ENCODE measurements around the gene LOXL1.

The LOXL1 gene

DNA sequence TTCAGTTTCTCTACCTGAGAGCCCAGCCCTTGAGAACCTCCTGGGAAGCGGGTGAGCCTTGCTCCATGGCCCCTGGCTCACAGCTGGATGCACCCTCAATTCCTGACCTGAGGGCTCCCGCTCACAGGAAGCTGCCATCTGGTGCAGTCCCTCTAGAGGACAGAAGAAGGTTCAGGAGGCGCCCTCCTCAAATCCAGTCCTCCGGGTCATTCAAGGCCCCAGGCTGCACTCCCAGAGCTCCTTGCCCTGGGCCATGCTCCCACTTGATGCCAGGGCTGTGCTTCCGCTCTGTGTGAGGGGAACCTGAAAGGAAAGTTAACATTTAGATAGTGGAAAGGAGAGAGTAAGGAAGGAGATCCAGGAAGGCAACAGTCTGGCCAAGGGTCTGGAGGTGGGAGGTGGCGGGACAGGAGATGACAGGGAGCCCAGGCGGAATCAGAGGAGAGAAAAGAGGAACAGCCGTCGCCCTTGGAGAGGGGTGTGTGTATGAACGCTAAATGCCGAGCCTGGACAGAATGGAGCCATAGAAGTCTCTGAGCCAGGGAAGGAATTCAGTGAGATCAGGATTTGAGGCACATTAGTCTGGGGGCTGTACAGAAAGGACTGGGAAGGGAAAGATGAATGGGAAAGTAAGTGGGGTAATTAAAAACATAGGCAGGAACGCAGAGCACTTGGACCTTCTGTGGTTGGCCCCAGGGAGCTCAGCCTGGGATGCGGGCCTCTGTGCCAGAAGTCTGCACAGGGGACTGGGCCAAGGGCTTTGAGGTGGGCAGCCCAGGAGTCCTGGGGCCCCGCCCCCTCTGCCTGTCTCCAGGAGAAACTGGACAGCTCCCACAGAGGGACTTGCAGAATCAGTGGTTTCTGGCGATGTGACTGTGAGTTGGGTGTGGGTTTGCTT is 26.8 kb upstream of the LOXL1 start:
- no peak for DNase-seq

GRCh38 chr15:73900095-73900712 is 26.1 kb upstream of the LOXL1 start:
- no peak for DNase-seq

DNA sequence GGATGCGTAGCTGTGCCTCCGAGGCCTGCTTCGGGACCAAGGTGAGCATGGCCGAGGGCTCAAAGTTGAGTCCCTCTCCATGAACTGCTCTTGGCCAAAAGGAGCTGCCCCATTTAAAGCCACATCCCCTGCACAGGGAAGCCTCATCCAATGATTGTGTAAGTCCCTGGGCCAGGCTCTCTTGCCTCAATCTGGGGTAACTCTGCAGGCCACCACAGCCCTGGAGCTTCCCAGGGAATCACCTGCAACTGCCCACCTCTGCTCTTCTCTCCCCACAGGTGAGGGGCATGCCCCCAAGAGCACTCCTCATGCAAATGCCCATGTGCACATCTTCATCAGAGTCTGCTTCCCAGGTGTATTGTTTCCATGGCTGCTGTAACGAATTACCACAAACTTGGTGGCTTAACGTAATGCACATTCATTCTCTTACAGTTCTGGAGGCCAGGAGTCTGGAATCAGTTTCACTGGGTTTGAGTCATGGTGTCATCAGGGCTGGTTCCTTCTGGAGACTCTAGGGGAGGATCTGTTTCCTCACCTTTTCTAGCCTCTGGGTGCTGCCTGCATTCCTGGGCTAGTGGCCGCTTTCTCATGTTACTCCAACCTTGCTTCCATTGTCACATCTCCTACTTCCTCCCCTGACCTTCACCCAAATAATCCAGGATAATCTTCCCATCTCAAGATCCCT is 25.0 kb upstream of the LOXL1 start:
- no peak for DNase-seq

GRCh38 chr15:73902121-73903020 is 23.9 kb upstream of the LOXL1 start:
- no peak for DNase-seq

GRCh38 chr15:73904026-73904815 is 22.0 kb upstream of the LOXL1 start:
- no peak for DNase-seq

DNA sequence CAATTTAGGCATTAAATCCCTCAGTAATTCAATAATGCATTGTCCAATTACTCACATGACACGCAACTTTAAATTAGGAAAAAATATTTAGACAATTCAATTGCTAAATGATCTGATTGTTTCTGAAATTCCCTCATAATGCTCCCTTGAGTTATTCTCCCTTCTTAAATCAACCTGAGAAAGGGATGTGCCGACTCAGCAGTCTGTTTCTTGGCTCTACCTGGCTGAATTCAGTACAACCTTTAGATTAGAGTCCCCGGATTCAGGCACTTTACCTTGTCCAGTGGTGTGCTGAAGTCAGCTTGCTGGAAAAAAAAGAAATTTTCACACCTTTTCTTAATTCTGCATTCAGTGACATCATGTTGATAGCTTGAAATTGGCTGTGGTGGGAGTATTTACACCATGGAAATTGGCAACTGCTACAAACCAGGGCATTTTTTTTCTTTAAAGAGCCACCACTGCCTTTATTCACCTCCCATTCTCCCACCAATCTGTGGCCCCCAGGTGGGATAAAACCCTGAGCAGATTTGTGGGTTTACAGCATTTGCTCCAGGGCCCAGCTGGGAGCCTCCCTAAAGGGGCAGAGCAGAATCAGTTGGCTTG is 20.9 kb upstream of the LOXL1 start:
- no peak for DNase-seq

GRCh38 chr15:73906346-73907034 is 19.8 kb upstream of the LOXL1 start:
- DNase-seq = no peak

GRCh38 chr15:73907035-73907408 is 19.2 kb upstream of the LOXL1 start:
- DNase-seq = no peak

DNA sequence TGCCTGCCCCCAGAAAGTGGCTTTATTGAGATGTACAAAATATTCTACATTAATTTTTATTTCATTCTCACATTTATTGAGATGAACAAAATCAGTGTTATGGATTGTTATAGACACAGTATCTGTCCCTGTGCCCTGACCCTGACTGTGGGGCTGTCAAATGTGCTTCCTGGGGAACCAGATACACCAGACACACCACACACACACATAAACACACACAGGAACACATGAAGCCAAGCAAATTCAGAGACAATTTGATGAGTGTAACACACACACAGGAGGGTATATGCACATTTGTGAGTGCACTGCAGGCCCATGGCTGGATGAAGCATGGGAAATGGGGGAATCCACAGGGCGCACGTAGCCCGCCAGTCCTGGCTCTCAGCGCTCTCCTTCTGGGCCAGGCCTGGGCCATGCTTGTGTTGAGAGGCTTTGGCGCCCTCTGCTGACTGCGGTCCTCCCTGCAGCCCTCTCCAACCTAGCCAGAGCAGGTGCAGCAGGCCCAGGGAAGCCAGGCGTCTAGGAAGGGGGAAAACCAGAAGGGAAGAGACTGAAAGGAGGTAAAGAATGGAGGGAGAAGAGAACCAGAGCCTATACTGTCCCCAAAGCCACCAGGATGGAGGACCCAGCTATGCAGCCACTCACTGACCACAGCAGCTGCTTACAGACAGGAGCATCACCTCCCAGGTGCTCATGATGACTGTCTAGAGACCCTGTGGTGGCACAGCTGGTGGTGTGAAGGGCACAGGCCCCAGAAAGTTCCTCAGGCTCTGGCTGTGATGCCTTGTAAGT is 18.0 kb upstream of the LOXL1 start:
- peak; percentile 78 for DNase-seq

DNA sequence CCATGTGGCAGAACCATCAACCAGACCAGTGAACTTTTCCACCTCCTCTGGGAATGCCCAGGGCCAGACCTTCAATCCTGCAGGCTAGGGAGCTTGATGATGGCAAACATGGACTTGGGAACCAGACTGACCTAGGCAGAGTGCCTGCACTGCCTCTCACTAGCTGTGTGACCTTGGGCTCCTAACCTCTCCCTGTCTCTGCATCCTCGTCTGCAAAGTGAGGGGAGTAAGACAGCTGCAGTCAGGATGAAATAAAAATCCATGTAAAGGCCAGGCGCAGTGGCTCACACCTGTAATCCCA is 17.5 kb upstream of the LOXL1 start:
- no peak for DNase-seq

GRCh38 chr15:73909651-73910050 is 16.6 kb upstream of the LOXL1 start:
- DNase-seq = no peak

DNA sequence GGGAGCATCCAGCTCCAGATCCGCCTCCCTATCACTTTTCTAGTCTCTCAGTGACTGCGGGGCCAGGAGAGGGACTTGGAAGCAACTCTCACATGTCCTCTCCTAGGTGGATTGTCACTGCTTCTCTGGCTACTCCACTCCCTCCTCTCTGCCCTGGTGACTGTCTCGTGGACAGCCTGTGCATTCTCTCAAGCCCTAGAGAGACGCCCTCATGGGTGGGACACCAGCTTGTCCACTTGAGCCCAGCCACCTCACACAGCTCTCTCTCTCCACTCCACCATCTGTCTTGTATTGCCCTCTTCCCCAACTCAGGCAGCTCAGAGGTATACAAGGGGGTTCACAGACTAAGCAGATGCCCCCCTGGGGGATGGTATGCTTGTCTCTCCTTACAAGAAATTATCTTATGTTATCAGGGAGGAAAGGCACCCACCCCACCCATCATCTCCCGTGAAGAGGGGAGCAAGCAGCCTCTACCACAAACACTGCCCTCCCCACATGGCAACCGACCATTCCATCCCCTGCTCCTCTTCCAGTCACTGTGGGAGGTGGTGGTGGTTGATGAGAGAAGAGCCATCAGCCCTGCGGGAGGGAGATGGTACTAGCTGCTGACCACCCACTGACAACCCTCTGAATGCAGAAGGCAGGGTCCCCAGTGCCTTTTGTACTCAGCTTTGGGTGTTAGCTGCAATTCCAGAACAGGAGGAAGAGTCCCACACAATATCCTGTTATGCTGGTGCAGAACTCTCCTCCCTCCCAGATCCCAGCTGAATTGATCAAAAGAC is 15.5 kb upstream of the LOXL1 start:
- no peak for DNase-seq

DNA sequence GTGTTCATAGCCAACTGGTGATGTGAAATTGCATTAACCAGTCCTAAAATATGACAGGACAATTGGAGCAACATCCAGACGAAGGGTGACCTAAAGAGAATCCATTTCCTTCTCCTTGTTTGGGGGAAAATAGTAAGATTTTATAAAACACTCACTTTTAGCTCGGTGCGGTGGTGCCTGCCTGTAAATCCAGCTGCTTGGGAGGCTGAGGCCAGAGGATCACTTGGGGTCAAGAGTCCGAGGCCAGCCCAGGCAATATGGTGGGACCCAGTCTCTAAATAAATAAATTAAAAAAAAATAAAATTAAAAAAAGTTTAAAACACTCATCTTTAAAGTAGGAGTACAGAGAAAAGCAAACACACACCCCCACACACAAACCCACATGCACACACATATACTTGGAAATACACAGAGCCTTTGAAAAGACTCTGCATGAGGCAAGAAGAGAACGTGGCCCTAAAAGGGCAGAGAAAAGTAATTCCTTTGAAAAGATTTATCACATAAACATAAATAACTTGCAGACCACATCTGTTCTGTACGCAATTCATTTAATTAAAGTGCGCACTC is 14.1 kb upstream of the LOXL1 start:
- no peak for DNase-seq

DNA sequence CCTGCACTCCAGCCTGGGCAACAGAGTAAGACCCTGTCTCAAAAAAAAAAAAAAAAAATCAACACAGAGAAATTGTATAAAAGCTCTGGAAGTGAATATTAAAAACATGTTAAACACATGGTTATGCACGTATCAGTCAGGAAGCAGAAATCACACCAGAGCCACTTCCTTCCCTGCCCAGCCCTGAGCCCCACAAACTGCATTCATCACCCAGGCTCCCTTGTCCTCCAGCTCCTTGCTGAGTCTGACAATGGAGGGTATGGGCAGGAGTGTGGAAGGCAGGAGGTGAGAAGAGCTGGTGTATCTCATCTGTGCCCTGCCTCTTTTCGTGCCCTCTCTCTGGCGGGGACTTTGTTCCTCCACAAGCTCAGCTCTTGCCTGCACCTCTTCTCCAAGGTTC is 12.1 kb upstream of the LOXL1 start:
- DNase-seq = no peak

DNA sequence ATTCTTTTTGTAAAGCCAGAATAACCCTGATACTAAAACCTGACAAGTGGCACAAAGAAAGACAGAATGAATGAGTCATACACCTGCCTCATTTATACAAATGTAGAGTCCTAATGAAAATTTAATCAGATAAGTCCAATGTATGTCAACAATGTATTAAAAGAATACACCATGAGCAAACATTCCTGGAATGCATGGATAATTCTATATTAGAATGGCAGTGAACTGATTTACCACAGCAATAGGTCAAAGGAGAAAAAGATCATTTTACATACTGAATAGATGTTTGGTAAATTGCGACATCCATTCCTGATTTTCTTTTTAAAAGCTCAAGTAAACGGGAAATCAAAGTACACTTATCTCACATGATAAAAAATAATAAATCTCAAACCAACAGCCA is 11.2 kb upstream of the LOXL1 start:
- no peak for DNase-seq

DNA sequence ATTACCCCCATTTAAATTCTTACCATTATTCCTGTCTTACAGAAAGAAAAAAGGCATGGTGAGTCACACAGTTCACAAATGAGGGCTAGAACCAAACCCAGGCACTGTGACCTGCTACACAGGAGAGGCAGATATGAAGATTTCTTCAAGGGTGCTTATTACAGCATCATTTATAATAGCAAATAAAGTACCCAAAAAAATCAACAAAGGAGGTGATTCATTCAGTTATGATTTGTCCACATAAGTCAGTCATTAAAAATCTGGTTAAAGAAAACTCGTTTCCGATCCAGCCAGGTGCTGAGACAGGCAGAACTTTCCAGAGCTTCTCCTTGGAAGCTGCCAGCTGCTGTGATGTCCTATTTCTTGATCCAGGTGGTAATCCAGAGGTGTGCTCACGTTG is 7.5 kb upstream of the LOXL1 start:
- DNase-seq = no peak

- DNase-seq = no peak
Observed at GRCh38 chr15:73919706-73920105, 6.6 kb upstream of the LOXL1 start.

DNA sequence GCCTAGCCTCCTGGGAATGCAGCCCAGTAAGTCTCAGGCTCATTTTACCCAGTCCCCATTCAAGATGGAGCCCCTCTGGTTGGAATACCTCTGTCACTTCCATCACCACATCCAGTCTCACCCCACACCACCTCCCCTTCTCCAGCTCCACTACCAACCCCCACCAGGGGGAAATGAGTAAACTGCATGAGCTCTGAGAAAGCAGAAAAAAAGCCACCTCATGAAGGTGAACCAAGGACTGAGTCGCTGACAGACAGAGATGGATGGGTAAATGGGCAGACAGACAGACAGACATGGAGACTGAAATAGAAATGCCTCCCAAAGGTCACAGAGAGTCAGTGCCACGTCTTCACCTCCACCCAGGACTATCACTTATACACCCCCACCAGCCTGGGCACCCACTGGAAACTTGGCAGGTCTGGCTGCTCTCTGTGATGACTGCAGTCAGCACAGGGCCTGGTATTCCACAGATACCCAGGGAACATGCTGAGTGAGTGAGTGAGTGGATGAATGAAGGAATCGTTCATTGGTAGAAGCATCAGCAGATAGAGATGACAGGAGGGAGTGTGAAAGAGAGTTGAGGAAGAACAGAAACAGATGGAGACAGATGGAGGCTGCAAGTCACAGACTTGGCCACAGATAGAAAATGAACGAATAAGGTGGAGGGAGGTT is 4.9 kb upstream of the LOXL1 start:
- DNase-seq = no peak
